HAP-1 (cell line): Measurements from ENCODE around the gene FAM240A.

ENCODE experiments used
- DNase-seq, 2 experiments: peaks; one replicate each; pipeline ENCODE4 v3.0.0-alpha.2; 2016 to 2020; ENCODE audit warnings: low spot score in 2 of 2
- H3K27me3 ChIP-seq: fragments of 250-450 bp; sonication (Bioruptor Pico); 2 replicates; pipeline ENCODE4 v1.5.1; 2020; ENCODE audit warnings: low read depth, mild to moderate bottlenecking, moderate library complexity
- H3K36me3 ChIP-seq: fragments of 250-450 bp; sonication (Bioruptor Pico); replicated peaks from 2 replicates; pipeline ENCODE4 v1.5.1; 2020; ENCODE audit warnings: mild to moderate bottlenecking
- H3K4me1 ChIP-seq: fragments of 250-450 bp; sonication (Bioruptor Pico); 2 replicates; pipeline ENCODE4 v1.5.1; 2020; ENCODE audit warnings: mild to moderate bottlenecking
- H3K4me3 ChIP-seq: fragments of 250-450 bp; sonication (Bioruptor Pico); 2 replicates; pipeline ENCODE4 v1.5.1; 2020; ENCODE audit warnings: mild to moderate bottlenecking, moderate library complexity
- H3K9me3 ChIP-seq: fragments of 250-450 bp; sonication (Bioruptor Pico); 2 replicates; pipeline ENCODE4 v1.5.1; 2020; ENCODE audit warnings: mild to moderate bottlenecking, moderate library complexity
- in situ Hi-C: fragments of 300-500 bp; cut with MboI; formaldehyde crosslinking; loops from 3 replicates; pipeline ENCODE4 v1.14.3; 2020; ENCODE audit warnings: low sequenced_read_pairs, inconsistent platforms, mixed read lengths

FAM240A gene

DNA sequence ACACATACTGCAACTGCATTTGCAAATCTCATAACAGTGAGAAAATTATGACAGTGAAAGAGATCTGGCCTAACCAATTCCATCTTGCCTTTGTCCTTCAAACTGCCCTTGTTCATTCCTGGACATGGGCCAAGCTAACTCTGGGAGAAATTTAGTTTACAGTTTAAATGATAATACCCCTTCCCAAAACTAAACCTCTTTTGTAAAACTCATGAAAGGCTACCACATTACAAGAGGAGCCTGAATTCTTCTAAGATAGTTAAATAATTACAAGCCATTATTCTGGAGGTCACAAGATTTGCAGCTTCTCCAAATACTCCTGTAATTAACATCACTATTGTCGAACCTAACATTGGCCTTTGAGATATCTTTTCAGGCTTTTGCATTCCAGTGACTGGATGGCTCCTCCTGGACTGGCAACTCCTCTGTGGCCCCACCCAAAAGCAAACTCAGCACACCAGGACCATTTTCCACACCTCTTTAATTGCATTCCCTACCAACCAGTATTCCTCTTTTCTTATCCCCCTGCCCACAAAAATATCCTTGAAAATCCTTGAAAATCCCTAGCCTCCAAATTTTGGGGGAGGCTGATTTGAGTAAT is 8.8 kb upstream of the FAM240A start:
- H3K27me3 ChIP-seq: no peaks in the 10 kb centered on the region
- in situ Hi-C loops: no loop called here
- no peak overlapping the region for H3K4me3 ChIP-seq
- no peaks in the 10 kb centered on the region for H3K36me3 ChIP-seq
- peak; percentile 88 to 99 for DNase-seq
- H3K4me1 ChIP-seq: peaks cover 64% of the 10 kb centered on the region
- no peaks in the 10 kb centered on the region for H3K9me3 ChIP-seq

DNA sequence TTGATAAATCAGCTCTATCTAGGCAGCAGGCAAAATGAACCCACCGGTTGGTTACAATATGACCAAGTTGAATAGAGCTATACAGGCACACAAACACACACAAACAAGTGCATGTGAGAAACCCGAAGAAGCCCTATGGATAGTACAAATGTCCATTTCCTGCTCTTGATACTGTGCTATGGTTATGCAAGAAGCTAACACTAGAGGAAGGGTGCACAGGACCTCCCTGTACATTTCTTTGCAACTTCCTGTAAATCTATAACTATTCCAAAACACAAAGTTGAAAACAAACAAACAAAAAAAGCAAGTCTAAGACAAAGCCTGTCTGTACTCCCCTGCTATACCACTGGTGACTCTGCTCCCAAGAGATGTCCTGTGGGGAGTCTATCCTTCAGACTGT is 8.2 kb upstream of the FAM240A start:
- in situ Hi-C loops: no loop called here
- peaks cover 63% of the 10 kb centered on the region for H3K4me1 ChIP-seq
- no peaks in the 10 kb centered on the region for H3K9me3 ChIP-seq
- peak; percentile 28 to 46 for DNase-seq
- no peaks in the 10 kb centered on the region for H3K36me3 ChIP-seq
- H3K4me3 ChIP-seq: no peak overlapping the region
- H3K27me3 ChIP-seq: no peaks in the 10 kb centered on the region

DNA sequence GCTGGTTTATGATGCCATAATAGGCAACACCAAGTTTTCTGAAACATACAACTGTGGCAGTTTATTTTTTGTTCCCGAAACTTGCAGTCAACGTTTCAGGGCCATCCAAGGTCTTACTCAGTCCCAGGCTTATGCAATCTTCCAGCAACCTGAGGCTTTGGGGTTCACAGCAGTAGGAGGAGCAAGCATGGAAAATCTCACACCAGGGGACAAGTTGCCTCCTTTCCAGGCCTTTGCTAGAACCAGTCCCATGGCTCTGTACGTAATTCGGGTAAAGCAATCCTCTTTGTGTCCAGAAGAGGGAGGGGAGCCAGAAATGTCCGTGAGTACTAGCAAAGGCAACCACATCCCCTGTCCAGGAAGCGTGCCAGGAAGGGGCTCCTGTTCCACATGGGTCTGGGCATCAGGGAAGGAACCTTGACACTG is 4.7 kb upstream of the FAM240A start:
- DNase-seq: peak; percentile 58 to 74
- Histone ChIP-seq H3K4me3 (no peak overlapping the region), H3K36me3 (no peaks in the 10 kb centered on the region), H3K4me1 (peaks cover 42% of the 10 kb centered on the region), H3K9me3 (no peaks in the 10 kb centered on the region), H3K27me3 (no peaks in the 10 kb centered on the region)
- in situ Hi-C loops: no loop called here

DNA sequence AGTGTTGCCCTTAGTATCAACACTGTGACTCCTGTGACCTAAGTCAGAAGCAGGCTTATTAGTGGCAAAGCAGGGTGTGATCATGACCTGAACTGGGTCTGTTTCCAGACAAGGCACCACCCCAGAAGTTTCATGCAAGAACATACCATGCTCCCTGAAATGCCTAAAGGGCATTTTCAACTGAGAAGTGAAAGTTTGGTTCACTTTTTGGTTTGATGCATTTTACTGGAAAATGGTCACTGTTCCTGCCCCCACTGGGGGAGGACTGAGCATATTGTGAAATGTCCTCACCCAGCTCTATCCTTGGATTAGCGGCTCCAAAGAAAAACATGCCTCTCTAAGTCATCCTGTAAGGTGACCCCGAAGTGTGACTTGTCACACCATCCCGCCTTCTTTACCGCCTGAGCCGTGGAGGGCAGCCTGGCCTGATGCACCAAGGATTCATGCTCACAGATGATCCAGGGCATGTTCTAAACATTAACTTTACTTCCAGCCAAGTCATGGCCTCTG is 3.1 kb upstream of the FAM240A start:
- H3K9me3 ChIP-seq: no peaks in the 10 kb centered on the region
- in situ Hi-C loops: no loop called here
- no peaks in the 10 kb centered on the region for H3K36me3 ChIP-seq
- peaks cover 30% of the 10 kb centered on the region for H3K4me1 ChIP-seq
- H3K4me3 ChIP-seq: no peak overlapping the region
- no peak for DNase-seq
- H3K27me3 ChIP-seq: no peaks in the 10 kb centered on the region

DNA sequence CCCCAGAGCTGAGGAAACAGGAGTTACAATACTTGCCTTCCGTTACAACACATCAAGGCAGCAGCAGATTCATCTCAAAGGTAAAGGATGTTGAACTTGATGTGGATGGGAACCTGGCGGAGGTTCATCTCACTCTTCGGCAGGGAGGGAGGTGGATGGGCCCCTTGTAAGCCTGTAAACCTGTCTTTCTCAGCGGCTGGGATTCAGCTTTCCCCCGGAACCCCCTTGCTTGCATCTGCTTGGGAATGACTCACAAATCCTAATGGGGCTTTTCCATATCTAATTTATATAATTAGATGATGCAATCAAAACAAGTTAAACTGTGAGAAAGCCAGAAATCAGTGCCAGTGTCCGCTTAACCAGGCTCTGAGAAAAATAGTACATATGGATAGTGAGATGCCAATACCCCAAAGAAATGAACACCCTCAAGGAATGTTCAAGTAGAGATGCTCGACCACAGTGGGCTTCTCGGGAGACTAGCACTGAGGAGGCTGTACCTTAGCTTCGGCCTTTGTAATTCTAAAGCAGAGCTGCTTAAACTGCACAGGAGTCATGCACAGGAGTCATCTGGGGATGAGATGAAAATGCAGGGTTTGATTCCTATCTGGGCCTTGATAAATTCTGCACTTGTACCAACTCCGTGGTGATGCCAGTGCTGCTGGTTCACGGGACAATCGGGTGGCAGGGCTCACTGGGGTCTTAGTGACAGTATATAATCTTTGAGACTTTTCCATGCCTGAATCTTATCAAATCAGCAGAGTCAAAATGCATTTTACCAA is 2.2 kb upstream of the FAM240A start:
- H3K27me3 ChIP-seq: no peaks in the 10 kb centered on the region
- H3K36me3 ChIP-seq: no peaks in the 10 kb centered on the region
- DNase-seq: no peak
- H3K4me1 ChIP-seq: peaks cover 22% of the 10 kb centered on the region
- H3K9me3 ChIP-seq: no peaks in the 10 kb centered on the region
- no peak overlapping the region for H3K4me3 ChIP-seq
- in situ Hi-C loops: no loop called here

DNA sequence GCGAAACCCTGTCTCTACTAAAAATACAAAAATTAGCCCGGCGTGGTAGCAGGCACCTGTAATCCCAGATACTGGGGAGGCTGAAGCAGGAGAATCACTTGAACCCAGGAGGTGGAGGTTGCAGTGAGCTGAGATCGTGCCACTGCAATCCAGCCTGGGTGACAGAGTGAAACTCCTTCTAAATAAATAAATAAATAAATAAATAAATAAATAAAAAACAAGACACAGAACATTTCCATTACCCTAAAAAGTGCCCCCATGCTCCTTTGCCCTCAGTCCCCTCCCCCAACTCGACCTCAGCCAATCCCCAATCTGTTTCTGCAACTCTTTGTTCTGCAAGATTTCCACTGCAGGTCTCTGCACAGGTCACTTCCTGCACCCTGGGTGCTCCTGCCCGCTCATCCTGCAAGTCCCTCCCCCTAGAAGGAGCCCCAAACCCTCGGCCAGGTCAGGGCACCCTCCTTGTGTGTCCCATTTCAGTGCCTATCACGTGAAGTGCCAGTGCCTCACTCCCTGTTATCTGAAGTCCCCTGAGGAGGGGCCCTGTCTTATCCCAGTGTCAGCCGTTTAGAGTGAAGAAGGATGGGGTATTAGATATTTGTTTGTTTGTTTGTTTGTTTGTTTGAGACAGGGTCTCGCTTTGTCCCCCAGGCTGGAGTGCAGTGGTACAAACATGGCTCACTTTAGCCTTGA is 1.1 kb downstream of the FAM240A start:
- DNase-seq: no peak
- Histone ChIP-seq H3K4me3 (no peak overlapping the region), H3K9me3 (no peaks in the 10 kb centered on the region), H3K27me3 (no peaks in the 10 kb centered on the region), H3K4me1 (peaks cover 8% of the 10 kb centered on the region), H3K36me3 (no peaks in the 10 kb centered on the region)
- in situ Hi-C loops: no loop called here

DNA sequence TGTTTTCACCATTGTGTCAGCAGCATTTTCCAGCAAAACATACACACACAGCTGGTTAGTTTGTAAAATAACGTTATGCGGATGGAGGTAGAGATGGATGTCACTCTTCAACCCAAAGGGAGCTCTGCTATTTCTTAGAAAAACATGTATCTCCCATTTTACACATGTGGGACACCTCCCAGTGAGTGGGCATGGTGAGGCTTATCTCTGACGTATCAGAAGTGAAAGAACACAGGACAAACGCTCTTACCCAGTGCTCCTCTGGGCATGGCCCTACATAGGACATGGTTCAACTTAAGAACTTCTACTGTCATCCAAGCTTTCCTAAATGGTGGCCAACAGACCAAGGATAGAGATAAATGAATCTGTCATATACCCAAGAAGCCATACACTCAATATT is 2.1 kb downstream of the FAM240A start:
- Histone ChIP-seq H3K27me3 (no peaks in the 10 kb centered on the region), H3K4me1 (no peaks in the 10 kb centered on the region; the same call in 1 of the 2 replicates), H3K4me3 (no peak overlapping the region), H3K36me3 (no peaks in the 10 kb centered on the region), H3K9me3 (no peaks in the 10 kb centered on the region)
- in situ Hi-C loops: no loop called here
- DNase-seq: no peak

DNA sequence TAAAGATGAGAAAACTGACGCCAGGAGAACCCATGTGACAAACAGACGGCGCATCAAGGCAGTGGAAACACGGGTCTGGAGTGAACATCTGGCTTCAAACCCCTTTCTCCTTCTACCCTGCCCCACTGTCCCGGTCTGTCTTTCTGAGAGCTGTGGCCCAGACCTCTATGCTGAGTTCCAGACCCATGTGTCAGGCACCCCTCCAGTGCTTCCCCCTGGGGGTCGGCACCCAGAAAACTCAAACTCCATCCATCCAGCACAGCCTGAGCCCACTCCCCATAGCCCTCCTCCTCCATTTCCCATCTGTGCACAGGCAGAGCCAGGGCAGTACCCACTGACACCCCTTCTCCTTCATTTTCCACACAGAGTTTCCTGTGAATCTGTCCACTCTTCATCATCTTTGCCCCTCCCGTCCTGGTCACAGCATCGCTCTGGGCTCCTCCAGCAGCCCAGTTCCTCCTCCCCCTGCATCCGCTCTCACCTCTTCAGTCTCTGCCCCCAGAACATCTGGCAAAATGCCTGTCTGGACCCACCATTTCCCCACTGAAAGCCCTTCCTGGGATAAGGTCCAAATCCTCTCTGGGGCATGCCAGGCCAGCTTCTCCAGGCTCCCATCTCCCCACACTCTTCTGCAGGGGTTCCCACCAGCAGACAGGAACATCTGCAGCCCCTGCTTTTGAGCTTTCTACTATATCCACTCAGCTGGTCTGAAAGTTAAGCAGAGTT is 2.9 kb downstream of the FAM240A start:
- Histone ChIP-seq H3K36me3 (no peaks in the 10 kb centered on the region), H3K27me3 (no peaks in the 10 kb centered on the region), H3K4me3 (no peak overlapping the region), H3K4me1 (no peaks in the 10 kb centered on the region; the same call in 1 of the 2 replicates), H3K9me3 (no peaks in the 10 kb centered on the region)
- in situ Hi-C loops: no loop called here
- no peak for DNase-seq

DNA sequence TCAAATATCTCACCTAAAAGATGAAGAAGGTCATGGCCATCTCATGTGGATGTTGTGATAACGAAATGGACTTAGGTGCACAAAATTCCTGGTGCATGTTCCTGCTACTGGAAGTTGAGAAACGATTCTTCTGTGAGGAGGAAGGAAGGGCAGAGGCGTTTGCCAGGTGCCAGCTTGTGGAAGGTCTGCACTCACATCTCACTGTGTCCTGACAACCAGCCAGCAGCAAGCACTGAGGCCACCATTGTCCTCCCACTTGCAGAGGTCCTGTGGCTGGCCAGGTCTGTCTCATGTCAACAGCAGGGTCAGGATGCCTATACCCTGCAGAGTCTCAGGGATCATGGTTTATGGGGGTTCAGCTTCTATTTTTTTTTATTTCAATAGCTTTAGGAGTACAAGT is 3.7 kb downstream of the FAM240A start:
- Histone ChIP-seq H3K27me3 (no peaks in the 10 kb centered on the region), H3K9me3 (no peaks in the 10 kb centered on the region), H3K36me3 (no peaks in the 10 kb centered on the region), H3K4me3 (no peak overlapping the region), H3K4me1 (no peaks in the 10 kb centered on the region; the same call in 1 of the 2 replicates)
- in situ Hi-C loops: no loop called here
- DNase-seq: no peak

DNA sequence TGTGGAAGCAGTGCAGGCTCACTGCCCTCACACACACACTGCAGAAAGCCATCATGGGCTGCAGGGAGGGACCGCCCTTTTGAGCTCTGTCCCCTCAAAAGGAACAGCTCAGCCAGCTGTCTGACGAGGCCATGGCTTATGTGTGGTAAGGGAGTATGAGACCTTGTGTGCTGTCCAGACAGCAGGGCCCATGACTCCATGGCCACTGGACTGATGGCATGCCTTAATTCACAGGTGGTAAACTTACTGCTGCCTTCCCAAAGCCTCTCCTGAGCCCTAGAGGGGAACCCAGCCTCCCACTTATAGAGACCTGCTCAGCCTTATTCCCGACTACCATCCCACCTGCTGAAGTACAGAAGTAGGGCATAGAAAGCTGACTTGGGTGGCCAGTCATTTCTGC is 5.6 kb downstream of the FAM240A start:
- Histone ChIP-seq H3K4me1 (no peaks in the 10 kb centered on the region; the same call in 1 of the 2 replicates), H3K36me3 (no peaks in the 10 kb centered on the region), H3K9me3 (no peaks in the 10 kb centered on the region), H3K27me3 (no peaks in the 10 kb centered on the region), H3K4me3 (no peak overlapping the region)
- in situ Hi-C loops: no loop called here
- DNase-seq: no peak

DNA sequence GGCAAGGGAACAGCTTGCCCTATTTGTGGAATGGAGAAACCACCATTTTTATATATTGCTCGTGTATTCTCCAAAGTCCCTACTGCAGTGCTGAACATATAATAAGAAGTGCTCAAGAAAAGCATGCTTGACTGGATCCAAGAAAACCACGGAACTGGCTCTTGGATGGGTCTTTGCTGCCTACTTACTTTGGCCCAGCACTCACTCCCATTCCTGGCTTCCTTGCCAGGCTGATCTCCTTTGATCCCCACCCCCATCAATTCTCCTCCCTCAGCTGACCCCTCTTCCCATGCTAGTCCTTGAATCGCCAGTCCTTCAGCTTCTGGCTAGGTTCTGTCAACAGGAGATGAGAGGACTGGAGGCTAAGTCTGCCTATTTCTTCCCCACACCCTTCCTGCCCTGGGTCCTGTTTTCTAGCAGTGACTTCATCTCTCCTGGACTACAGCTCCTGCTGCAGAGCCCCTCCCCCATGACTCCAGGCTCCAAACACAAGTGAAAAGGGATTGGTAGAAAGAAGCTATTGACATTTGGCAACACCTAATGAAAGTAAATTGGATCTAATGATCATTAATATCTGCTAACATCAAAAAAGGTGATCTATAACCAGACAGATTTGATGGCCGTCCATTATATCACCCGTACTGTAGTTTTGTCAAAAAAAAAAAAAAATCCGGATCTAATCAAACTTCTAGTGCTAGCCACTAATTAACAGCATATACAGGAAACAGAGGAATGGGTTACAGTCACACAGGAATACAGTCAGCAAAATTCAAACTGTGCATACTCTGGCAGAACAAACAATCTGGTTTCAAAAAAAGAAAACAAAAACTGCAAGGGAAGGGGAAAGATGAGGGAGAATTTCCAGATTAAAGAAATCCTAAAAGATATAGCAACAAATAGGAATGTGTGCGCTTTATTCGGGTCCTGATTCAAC is 7.8 kb downstream of the FAM240A start:
- in situ Hi-C loops: no loop called here
- no peaks in the 10 kb centered on the region for H3K36me3 ChIP-seq
- H3K27me3 ChIP-seq: no peaks in the 10 kb centered on the region
- H3K4me1 ChIP-seq: no peaks in the 10 kb centered on the region; the same call in 1 of the 2 replicates
- H3K4me3 ChIP-seq: no peak overlapping the region
- H3K9me3 ChIP-seq: no peaks in the 10 kb centered on the region
- DNase-seq: no peak

DNA sequence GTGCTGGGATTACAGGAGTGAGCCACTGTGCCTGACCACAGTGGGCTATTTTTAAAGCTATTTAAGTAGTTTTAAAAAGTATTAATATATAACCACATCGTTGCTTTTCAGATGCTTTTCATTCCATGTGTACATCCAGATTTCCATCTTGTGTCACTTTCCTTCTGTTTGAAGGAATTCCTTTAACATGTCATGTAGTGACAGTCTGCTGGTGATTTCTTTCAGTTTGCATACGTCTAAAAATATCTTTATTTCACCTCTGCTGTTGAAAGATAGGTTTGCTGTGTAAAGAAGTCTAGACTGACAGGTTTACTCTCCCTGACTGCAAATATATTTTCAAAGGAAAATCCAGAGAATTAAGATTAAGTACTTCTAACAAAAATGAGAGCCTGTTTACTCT is 12.2 kb downstream of the FAM240A start:
- peaks cover 13% of the 10 kb centered on the region for H3K4me1 ChIP-seq
- H3K36me3 ChIP-seq: no peaks in the 10 kb centered on the region
- no peaks in the 10 kb centered on the region for H3K27me3 ChIP-seq
- DNase-seq: no peak
- H3K4me3 ChIP-seq: no peak overlapping the region
- no peaks in the 10 kb centered on the region for H3K9me3 ChIP-seq
- in situ Hi-C loops: no loop called here
